ENCODE measurements around the gene MUC5AC. TPM values are rescaled to one million over a fixed set of nuclear protein-coding genes. Genes with fewer than 3 reads are reported as not detected.
"Not testable (repeated sequence)": the region's sequence is repeated elsewhere in the genome, so short reads cannot be mapped to it uniquely, and the experiment has no call there.

Gene MUC5AC
- total RNA-seq, 2 donors from 2014 or later: not detected

- DNase-seq (ENCODE audit: low spot score): peak; percentile 77
- intact Hi-C loops (cut with DNase I): no loop called here
Observed at GRCh38 chr11:1158681-1159487, 1.1 kb downstream of the MUC5AC start.

- peak; percentile 71 for DNase-seq (ENCODE audit: low spot score)
- intact Hi-C loops (cut with DNase I): not testable (repeated sequence)
Observed at GRCh38 chr11:1159488-1160220, 1.9 kb downstream of the MUC5AC start.

DNA sequence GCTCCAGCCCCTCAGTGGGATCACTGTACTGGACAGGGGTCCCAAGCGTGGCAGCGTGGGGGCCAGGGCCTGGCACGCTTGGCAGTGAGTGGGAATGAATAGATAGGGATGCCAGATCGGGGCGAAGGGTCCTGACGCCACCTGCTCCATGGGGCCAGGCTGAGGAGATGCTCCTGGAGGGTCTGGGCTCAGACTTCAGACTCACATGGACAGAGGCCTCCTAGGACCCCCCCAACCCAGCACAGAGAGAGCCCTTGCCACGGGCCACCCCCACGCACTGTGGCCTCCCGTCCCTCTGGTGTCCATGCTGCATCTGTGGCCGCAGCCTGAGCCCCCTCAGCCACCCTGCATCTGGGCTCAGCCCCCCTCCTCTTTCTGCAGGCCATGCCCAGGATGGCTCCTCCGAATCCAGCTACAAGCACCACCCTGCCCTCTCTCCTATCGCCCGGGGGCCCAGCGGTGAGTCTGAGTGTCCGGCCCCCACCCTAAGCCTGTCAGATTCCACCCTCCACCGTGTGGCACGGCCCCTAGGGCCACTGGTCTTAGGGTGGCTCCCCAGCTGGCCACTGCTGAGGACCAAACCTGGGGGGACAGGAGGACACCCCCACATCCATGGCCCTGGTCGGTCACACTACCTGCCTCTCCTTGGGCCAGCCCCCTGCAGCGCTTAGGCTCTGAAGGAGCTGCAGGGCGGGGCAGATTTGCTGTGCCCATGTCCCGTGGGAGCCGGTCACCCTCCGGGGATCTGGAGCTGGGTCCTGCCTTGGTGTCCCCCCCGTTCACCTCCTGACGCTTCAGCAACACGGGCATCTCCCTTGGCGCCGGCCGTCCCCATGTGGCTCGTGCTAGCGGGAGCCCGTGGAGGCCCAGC, 2.7 kb downstream of the MUC5AC start:
- DNase-seq (ENCODE audit: low spot score): peak; percentile 68
- intact Hi-C loops (cut with DNase I): no loop called here

DNA sequence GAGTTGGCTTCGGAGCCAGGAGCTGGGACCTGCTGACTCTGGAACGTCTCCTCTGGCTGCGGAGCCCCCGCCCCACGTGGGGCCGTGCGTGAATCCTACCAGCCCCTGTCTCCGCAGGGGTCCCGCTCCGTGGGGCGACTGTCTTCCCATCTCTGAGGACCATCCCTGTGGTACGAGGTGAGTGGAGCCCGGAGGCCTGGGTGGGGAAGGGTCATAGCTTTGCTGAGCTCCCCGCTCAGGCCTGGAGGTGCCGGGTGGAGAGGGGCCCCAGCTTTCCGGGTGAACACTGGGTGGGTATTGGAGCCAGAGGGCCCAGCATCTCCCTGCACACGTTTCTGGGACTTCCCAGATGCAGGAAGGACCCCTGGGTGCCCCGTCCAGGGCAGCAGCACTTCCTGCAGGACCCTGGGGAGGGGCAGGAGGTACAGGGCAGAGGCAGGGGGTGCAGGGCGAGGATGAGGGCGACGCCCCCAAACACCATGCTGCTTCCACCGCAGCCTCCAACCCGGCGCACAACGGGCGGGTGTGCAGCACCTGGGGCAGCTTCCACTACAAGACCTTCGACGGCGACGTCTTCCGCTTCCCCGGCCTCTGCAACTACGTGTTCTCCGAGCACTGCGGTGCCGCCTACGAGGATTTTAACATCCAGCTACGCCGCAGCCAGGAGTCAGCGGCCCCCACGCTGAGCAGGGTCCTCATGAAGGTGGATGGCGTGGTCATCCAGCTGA, 3.8 kb downstream of the MUC5AC start:
- peak; percentile 80 for DNase-seq (ENCODE audit: low spot score)

DNA sequence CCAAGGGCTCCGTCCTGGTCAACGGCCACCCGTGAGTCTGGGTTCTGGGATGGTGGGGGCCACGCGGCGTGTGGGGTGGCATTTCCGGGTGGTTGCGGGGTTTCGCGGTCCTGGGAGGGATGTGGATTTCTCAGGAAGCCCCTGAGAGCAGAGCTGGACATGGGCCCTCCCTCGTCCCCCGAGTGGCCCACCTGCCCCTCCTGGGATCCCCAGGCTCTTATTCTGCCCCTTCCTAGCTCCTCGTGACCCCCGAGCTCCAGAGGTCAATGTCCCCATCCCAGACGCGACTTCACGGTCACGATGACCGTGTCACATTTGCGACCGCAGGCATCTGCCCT, 4.4 kb downstream of the MUC5AC start:
- DNase-seq (ENCODE audit: low spot score): no peak
- intact Hi-C loops (cut with DNase I): no loop called here

More for the DNA sequence above, 3.8 kb downstream of the MUC5AC start:
- intact Hi-C loops (cut with DNase I): no loop called here

DNA sequence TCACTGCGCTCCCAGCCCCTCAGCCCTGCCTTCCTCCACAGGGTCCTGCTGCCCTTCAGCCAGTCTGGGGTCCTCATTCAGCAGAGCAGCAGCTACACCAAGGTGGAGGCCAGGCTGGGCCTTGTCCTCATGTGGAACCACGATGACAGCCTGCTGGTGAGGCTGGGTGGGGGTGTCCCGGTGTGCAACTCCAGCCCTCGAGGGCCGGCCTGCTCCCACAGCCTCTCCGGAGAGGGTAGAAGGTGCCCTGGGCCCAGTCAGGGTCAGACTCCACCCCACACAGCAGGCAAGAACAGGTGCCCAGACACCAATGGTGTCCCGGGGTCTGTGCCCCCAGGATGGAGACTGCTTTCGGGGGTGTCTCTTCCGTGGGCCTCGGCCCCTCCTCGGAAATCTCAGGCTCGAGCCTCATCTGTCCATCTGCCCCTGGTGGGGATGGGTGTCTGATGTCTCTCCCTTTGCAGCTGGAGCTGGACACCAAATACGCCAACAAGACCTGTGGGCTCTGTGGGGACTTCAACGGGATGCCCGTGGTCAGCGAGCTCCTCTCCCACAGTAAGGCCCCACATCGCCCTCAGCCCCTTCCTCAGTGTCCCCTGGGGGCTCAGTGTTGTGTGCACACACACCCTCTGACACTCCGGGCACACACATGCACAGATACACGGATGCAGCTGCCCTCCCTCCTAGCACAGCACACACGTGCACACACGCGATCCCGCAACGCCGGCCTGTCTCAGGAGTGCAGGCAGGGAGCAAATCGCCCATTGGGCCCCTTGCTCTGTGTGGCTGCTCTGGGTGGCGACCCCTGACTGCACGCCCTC, 4.9 kb downstream of the MUC5AC start:
- DNase-seq (ENCODE audit: low spot score): peak; percentile 73
- intact Hi-C loops (cut with DNase I): no loop called here

GRCh38 chr11:1163321-1163910, 5.7 kb downstream of the MUC5AC start:
- intact Hi-C loops (cut with DNase I): no loop called here
- peak; percentile 65 for DNase-seq (ENCODE audit: low spot score)

GRCh38 chr11:1163911-1164735, 6.4 kb downstream of the MUC5AC start:
- peak; percentile 62 for DNase-seq (ENCODE audit: low spot score)
- intact Hi-C loops (cut with DNase I): no loop called here

- DNase-seq (ENCODE audit: low spot score): peak; percentile 50
- intact Hi-C loops (cut with DNase I): not testable (repeated sequence)
Observed at GRCh38 chr11:1164779-1165255, 7.1 kb downstream of the MUC5AC start.

GRCh38 chr11:1165256-1166041, 7.7 kb downstream of the MUC5AC start:
- intact Hi-C loops (cut with DNase I): no loop called here
- DNase-seq (ENCODE audit: low spot score): peak; percentile 79

- peak; percentile 48 for DNase-seq (ENCODE audit: low spot score)
Observed at GRCh38 chr11:1167256-1167655, 9.5 kb downstream of the MUC5AC start.

GRCh38 chr11:1167751-1168231, 10.0 kb downstream of the MUC5AC start:
- DNase-seq (ENCODE audit: low spot score): peak; percentile 67
- intact Hi-C loops (cut with DNase I): no loop called here

More at GRCh38 chr11:1167256-1167655, 9.5 kb downstream of the MUC5AC start:
- intact Hi-C loops (cut with DNase I): no loop called here

- peak; percentile 55 for DNase-seq (ENCODE audit: low spot score)
Observed at GRCh38 chr11:1168256-1168655, 10.5 kb downstream of the MUC5AC start.

DNA sequence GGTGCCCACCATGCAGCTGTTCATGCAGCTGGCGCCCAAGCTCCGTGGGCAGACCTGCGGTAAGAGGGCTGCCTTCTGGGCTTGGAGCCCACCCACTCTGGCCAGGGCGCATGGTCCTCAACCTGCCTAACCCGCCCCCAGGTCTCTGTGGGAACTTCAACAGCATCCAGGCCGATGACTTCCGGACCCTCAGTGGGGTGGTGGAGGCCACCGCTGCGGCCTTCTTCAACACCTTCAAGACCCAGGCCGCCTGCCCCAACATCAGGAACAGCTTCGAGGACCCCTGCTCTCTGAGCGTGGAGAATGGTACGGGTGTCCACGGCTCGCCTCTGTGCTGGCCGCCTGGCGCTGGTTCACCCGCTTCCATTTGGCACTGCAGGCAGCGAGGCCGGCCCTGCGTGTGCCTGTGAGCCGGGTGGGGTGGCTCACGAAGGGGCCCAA, 11.0 kb downstream of the MUC5AC start:
- intact Hi-C loops (cut with DNase I): no loop called here
- peak; percentile 74 for DNase-seq (ENCODE audit: low spot score)

More at GRCh38 chr11:1168256-1168655, 10.5 kb downstream of the MUC5AC start:
- intact Hi-C loops (cut with DNase I): no loop called here

DNA sequence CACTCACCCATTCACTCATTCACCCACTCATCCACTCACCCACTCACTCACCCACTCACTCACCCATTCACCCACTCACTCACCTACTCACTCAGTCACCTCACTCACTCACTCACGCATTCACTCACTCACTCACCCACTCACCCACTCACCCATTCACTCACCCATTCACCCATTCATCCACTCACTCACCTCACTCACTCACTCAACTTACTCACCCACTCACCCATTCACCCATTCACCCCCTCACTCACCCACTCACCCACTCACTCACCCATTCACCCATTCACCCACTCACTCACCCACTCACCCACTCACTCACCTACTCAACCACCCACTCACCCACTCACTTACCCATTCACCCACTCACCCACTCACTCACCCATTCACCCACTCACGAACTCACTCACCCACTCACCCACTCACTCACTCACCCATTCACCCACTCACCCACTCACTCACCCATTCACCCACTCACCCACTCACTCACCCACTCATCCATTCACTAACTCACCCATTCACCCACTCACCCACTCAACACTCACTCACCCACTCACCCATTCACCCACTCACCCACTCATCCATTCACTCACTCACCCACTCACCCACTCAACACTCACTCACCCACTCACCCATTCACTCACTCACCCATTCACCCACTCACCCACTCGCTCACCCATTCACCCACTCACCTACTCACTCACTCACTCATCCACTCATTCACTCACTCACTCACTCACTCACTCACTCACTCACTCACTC, 13.7 kb downstream of the MUC5AC start:
- peak; percentile 36 for DNase-seq (ENCODE audit: low spot score)
- intact Hi-C loops (cut with DNase I): no loop called here
